Epithelial cell of esophagus (primary cell): ENCODE measurements around the gene XRCC6.
"Not testable (repeated sequence)": the region's sequence is repeated elsewhere in the genome, so short reads cannot be mapped to it uniquely, and the experiment has no call there.

Experiments used
- DNase-seq: peaks from one replicate; pipeline ENCODE4 v3.0.0; 2010; ENCODE audit warnings: low read depth
- H3K4me3 ChIP-seq: 2 replicates; pipeline ENCODE4 v1.5.1; 2011; ENCODE audit warnings: mild to moderate bottlenecking, low read length, control low read depth
- CTCF ChIP-seq: IDR thresholded peaks from 2 replicates; pipeline ENCODE4 v1.5.1; 2011; ENCODE audit warnings: low read depth, mild to moderate bottlenecking, low read length, control low read depth, inconsistent platforms; ENCODE audit not compliant: insufficient read depth; ENCODE audit errors: missing control alignments

XRCC6 gene

DNA sequence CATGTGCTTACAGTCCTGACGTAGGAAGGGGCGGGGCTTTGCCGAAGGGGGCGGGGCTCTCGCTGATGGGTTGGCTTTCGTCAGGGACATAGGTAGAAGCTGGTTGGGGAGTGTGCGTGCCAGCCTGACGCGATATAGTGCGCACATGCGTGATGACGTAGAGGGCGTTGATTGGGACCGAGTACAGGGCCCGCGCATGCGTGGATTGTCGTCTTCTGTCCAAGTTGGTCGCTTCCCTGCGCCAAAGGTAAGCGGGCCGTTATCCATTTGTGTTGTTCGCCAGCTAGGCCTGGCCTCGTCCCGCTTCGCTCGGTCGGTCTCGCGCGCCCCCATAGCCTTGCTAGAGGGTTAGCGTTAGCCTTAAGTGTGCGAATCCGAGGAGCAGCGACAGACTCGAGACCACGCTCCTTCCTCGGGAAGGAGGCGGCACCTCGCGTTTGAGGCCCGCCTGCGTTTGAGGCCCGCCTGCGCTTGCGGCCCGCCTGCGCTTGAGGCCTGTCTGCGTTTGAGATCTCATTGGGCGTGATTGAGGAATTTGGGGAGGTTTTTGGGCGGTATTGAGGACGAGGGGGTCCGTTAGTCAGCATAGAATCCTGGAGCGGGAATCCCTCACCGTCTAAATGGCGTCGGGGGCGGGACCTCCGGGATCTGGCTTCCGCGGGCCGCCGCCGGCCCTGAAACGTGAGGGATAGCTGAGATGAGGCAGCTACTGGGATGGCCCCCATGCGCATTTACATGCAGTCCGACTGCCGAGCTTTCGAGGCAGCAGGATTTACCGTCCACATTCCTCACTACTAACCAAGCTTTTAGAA lies at the start of gene XRCC6:
TSS of gene XRCC6 (plus strand) at position 197 of the 812 bp plus-strand sequence. CDS start 710 bp downstream, outside the sequence.
- peak; percentile 100 for DNase-seq
- H3K4me3 ChIP-seq, result peak within 1 kb of the TSS; percentile 97
- TF ChIP-seq CTCF, result no peak

DNA sequence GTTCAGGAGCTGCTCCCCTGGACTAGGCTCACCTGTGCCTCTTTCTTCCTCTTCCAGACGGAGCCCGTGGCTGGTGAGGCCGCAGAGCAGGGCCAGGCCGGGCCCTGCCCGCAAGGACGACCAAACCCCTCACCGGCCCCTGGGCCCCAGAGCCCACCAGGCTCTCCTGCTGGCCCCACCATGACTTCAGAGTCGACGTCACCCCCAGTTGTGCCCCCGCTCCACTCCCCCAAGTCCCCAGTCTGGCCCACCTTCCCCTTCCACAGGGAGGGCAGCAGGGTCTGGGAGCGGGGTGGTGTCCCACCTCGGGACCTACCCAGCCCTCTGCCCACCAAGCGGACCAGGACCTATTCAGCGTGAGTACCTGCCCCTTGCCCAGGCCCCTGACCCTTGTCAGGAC lies 49.3 kb upstream of the XRCC6 start:
- no peak for DNase-seq
- no peak overlapping the region for H3K4me3 ChIP-seq
- TF ChIP-seq CTCF, result no peak

DNA sequence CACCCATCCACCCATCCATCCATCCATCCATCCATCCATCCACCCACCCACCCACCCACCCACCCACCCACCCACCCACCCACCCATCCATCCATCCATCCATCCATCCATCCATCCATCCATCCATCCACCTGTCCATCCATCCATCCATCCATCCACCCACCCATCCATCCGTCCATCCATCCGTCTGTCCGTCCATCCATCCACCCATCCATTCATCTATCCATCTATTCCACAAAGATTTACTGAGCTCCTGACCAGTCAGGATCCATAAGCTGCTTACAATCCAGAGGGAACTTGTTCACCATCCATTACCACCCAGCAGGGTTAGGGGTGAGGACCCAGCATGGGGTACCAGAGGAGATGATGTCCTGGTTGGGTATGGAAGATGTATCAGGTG lies 48.8 kb upstream of the XRCC6 start:
- DNase-seq, H3K4me3 ChIP-seq: not testable (repeated sequence)

DNA sequence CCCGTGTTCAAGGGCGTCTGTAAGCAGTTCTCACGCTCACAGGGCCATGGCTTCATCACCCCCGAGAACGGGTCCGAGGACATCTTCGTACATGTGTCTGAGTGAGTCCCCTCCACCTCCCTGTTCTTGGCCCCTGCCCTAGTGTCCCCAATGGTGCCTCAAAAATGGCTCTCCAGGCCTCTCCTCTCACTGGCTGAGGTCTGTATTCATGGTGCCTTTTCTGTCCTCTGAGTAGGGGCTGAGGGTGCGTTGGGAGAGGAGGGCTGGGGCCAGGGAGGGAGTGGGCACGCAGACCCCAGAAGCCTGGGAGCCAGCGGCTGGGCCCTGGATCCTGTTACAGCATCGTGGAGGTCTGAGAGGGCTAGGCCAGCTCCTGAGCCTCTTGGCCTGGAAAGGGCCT lies 47.4 kb upstream of the XRCC6 start:
- DNase-seq, result no peak
- H3K4me3 ChIP-seq, result no peak overlapping the region
- no peak for TF ChIP-seq CTCF

GRCh38 chr22:41574847-41575381 lies 46.2 kb upstream of the XRCC6 start:
- no peak for TF ChIP-seq CTCF
- no peak overlapping the region for H3K4me3 ChIP-seq
- DNase-seq, result no peak

DNA sequence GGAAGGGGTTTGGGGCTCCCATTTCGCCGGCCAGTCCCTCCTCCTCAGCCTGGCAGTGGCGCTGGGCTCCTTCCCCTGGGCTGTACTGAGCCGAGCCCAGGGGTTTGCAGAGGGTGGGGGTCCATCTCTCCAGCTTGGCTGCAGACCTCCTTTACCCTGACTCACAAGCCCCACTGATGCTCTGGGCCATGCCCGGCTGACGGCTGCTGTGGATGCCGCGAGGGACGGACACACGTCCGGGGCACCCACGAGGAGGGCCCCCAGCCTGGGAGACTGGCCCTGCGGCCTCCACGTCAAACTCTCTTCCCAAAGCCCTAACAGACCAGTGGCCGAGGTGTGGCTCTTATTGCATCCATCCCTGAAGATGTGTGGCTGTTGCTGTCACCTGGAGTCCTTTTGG lies 45.6 kb upstream of the XRCC6 start:
- H3K4me3 ChIP-seq, result no peak overlapping the region
- DNase-seq, result no peak
- TF ChIP-seq CTCF, result no peak

DNA sequence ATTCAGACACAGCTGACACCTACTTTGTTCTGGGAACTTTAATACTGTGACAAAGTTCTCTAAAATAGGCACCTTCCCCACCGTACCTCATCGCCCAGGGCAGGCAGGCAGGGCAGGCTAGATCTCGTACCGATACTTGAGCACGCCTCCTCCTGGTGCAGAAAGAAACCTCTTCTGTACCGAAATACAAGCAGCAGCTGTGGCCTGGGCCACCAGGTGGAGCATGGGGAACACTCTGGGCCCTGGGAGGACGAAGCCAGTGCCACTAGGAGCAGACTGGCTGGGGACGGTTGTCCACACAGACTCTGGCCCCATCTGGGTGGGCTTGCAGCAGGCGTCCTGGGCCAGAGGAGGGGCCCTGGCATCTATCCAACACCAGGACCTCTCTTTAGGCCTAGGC lies 44.2 kb upstream of the XRCC6 start:
- peak; percentile 66 for DNase-seq
- H3K4me3 ChIP-seq, result no peak overlapping the region
- TF ChIP-seq CTCF, result peak; percentile 72
